GM19397 (cell line): ENCODE data around the gene FUZ.

Source experiments
- ATAC-seq: cut with Tn5 transposase; IDR thresholded peaks from one replicate; pipeline ENCODE4 v1.9.1; 2021; ENCODE audit warnings: mild to moderate bottlenecking, moderate library complexity; ENCODE audit not compliant: unreplicated experiment

Gene FUZ

GRCh38 chr19:49807904-49808675, 5.0 kb downstream of the FUZ start:
- ATAC-seq = no peak

DNA sequence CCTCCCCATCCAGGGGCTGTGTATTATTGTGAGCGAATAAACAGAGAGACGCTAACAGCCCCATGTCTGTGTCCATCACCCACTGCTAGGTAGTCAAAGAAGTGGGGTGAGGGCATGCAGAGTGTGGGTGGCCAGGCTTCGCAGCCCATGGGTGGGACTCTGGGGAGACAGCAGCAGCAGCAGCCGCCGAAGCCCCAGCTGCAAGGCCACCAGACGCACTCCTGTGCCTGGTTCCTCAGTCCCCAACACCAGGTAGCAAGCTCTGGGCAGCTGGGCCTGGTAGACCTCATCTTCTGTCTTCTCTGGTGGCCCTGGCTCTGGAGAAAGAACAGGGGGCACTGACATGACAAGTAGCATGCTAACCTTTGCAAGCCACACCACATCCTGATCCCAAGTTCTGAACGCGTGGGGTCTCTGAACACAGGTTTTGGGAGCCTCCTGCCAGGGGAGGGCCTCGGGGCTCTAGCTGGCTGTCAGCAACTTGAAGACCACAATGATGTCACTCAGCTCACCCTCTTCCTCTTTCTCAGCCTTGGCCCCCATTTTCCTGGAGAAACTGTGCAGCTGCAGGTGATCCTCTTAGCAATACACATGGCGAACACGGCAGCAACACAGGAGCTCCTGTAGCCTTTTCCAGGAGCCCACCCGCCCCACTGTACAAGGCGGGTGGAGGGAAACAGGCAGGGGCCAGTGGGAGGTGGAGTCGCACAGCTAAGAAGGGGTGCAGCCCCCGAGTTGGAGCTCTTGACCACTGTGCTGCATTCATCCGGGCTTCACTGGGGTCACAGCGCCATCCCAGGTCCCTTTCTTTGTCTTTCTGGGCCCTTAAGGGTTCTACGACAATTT, 5.8 kb downstream of the FUZ start:
- ATAC-seq = no peak

- no peak for ATAC-seq
Measured at GRCh38 chr19:49806620-49806959, 6.5 kb downstream of the FUZ start.

DNA sequence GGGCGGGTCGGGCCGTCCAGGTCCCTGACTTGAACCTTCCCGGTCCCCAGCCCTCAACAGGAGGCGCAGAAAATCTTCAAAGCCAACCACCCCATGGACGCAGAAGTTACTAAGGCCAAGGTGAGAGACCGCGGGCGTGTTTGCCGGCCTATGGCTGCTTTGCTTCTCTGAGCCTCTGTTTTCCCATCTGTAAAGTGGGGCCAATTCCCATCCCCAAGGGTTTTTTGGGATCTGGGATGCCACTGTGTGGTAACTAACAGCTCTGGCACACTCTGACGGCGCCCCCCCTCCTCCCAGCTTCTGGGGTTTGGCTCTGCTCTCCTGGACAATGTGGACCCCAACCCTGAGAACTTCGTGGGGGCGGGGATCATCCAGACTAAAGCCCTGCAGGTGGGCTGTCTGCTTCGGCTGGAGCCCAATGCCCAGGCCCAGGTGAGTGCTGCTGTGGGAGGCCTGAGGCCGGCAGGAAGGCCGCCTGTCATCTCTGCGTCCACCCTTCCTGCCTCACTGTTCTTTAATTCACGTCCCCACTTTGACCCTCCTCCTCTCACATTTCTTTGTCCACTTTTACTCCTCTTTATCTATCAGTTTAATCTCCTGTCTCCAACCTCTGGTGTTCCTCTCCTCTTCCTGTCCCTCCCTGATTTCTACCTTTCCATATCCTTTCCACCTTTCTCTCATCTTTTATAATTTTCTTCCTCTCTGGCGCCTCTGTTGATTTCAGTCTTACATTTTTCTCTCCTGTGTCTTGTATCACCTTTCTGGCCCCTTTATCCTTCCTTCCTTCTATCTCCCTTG, 7.1 kb downstream of the FUZ start:
- no peak for ATAC-seq

- ATAC-seq = no peak
Measured at GRCh38 chr19:49803529-49803856, 9.6 kb downstream of the FUZ start.

DNA sequence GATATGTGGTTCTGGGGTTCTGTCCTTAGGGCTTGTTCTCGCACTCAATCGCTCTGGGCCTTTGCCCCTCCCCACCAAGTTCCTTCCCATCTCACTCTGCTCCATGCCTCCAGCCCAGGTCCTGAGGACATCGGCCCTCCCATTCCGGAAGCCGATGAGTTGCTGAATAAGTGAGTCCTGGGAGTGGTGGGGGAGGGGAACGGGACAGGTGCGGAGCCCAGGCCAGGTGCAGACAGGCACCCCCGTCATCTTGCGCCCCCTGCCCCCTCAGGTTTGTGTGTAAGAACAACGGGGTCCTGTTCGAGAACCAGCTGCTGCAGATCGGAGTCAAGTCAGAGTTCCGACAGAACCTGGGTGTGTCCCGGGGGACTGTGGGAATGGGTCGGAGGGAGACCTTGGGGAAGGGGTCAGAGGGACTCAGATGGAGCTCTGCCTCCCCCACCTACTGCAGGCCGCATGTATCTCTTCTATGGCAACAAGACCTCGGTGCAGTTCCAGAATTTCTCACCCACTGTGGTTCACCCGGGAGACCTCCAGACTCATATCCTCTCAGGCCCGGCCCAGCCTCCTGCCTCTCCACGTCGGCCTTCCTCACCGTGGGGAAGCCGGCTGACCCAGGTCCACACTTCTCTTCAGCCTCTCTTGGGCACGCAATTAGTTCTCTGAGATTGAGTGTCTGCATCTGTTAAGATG, 10.1 kb downstream of the FUZ start:
- no peak for ATAC-seq

- ATAC-seq = no peak
Measured at GRCh38 chr19:49801966-49802661, 11.0 kb downstream of the FUZ start.

DNA sequence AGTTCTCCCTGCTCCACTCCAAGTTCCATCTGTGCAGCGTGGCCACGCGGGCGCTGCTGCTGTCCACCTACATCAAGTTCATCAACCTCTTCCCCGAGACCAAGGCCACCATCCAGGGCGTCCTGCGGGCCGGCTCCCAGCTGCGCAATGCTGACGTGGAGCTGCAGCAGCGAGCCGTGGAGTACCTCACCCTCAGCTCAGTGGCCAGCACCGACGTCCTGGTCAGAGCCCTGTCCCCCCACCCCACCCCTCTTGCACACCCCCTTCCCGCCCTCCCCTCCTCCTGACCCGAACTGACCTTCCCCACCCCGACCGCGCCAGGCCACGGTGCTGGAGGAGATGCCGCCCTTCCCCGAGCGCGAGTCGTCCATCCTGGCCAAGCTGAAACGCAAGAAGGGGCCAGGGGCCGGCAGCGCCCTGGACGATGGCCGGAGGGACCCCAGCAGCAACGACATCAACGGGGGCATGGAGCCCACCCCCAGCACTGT, 11.6 kb downstream of the FUZ start:
- no peak for ATAC-seq

- ATAC-seq = no peak
Measured at GRCh38 chr19:49800771-49801170, 12.3 kb downstream of the FUZ start.

DNA sequence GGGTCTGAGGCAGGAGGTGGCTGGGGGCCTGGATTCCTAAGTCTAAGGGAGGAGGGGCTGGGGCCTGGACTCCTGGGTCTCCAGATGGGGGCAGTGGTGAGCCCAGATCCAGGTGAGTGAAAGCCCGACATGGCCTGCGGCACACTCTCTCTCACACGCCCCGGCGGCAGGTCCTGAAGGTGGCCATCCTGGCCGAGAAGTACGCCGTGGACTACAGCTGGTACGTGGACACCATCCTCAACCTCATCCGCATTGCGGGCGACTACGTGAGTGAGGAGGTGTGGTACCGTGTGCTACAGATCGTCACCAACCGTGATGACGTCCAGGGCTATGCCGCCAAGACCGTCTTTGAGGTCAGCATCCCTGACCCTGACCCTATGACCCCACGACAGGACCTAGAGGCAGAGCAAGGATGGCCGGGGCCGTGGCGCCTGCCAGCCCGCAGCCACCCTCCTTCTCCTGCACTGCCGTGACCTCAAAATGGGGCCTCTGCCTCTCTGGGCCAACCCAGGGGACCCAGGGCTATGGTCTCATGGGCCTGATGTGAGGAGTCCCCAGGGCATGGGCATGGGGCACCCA, 13.2 kb downstream of the FUZ start:
- no peak for ATAC-seq

GRCh38 chr19:49799271-49799797, 13.8 kb downstream of the FUZ start:
- ATAC-seq = no peak

GRCh38 chr19:49798574-49798973, 14.5 kb downstream of the FUZ start:
- ATAC-seq = no peak

DNA sequence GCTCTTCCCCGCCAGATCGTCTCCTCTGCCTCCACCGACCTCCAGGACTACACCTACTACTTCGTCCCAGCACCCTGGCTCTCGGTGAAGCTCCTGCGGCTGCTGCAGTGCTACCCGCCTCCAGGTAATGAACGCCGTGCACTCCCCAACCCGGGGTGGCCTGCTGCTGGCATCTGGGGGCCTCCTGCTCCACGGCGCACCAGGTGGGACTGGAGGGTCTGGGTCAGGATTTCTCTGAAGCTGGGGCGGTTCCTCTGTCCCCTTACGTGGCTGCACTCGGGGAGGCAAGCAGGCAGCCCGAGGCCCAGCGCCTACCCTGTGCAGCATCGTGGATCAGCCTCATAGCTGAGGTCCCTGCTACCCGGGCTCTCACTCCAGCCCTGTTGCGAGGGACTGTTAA, 17.5 kb downstream of the FUZ start:
- ATAC-seq = no peak

DNA sequence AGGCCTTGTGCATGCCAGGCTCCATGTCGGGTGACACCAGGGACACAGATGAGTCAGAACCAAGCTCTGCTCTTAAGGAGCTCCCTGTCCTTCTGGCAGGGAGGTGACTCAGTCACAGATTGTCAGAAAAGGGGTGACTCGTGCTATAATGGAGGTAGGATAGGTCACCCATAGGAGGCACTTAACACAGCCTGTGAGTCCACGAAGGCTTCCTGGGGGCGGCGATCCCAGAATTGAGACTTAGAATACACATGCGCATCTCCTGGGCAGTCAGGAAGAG, 19.6 kb downstream of the FUZ start:
- no peak for ATAC-seq

- ATAC-seq = no peak
Measured at GRCh38 chr19:49792829-49793560, 20.1 kb downstream of the FUZ start.

- ATAC-seq = no peak
Measured at GRCh38 chr19:49791776-49792445, 21.2 kb downstream of the FUZ start.

GRCh38 chr19:49790866-49791265, 22.2 kb downstream of the FUZ start:
- ATAC-seq = no peak

DNA sequence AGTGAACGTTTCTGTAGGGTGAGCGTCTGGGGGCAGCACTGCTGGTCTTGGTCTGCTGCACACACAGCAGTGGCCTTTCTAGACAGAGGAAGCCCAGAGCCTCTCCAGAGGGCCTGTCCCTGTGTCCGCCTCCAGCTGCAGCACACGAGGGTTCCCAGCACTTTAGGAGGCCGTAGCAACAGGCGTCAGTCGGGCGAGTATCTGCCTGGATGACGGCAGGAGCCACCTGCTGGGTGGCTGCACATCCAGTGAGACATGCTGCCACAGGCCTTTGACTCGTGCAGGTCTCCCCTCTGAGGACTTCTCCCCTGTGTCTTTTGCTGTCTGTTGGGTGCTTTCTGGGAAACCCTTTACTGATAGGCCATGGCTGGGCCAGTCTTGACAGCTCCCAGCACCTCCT, 24.2 kb downstream of the FUZ start:
- no peak for ATAC-seq

GRCh38 chr19:49787746-49788145, 25.3 kb downstream of the FUZ start:
- no peak for ATAC-seq
